Progenitor cell of endocrine pancreas (in vitro differentiated cells): ENCODE measurements around the gene VEPH1. TPM values are rescaled to one million over a fixed set of nuclear protein-coding genes. Genes with fewer than 3 reads are reported as not detected.

ENCODE experiments used
- DNase-seq: peaks from one replicate; pipeline ENCODE4 v3.0.0; 2021; ENCODE audit warnings: low spot score; ENCODE audit not compliant: unreplicated experiment
- H3K27ac Mint-ChIP-seq: 2 replicates; pipeline ENCODE4 v1.8.0; 2021; ENCODE audit warnings: mild to moderate bottlenecking, moderate library complexity, mixed read lengths
- H3K27me3 Mint-ChIP-seq: 2 replicates; pipeline ENCODE4 v1.8.0; 2021; ENCODE audit warnings: mixed read lengths
- H3K36me3 Mint-ChIP-seq: 2 replicates; pipeline ENCODE4 v1.8.0; 2022; ENCODE audit warnings: mixed read lengths; ENCODE audit not compliant: insufficient read depth
- H3K4me1 Mint-ChIP-seq: 2 replicates; pipeline ENCODE4 v1.8.0; 2021; ENCODE audit warnings: low read depth, mixed read lengths
- H3K4me3 Mint-ChIP-seq: 2 replicates; pipeline ENCODE4 v1.8.0; 2021; ENCODE audit warnings: low read depth, mild to moderate bottlenecking, moderate library complexity, mixed read lengths
- H3K9me3 Mint-ChIP-seq: 2 replicates; pipeline ENCODE4 v1.8.0; 2021; ENCODE audit warnings: low read depth, mixed read lengths
- total RNA-seq: library from RNA; stranded (reverse); gene quantifications from 2 replicates; pipeline ENCODE4 v1.2.1, GENCODE V29; 2021
- TF ChIP-seq, protein P1 (sequence below): fragments of 200-600 bp; sonication (generic); IDR thresholded peaks from one replicate; pipeline ENCODE4 v1.5.0; 2021; ENCODE audit warnings: antibody characterized with exemption, mild to moderate bottlenecking; ENCODE audit not compliant: unreplicated experiment

Gene VEPH1
- total RNA-seq, 1 donor from 2014 or later, result 12.3 TPM

DNA sequence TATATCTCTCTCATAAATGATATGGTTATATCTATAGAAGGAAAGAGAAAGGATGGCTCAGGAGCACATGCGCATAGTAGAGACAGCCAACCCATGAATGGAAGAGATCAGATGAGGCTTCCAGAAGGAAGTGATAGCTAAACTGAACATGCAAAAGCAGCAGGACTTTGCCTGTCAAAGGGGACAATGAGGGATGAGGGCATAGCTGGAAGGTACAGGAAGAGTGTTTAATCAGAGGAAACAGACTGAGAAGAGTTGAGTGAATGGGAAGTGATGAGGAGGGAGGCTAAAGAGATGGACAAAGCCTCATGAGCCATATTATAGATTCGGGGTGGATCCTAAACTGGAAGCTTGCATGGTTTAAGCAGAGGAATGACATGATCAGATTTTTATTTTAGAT is 26.5 kb upstream of the VEPH1 start:
- H3K4me1 Mint-ChIP-seq, result peaks cover 2% of the 10 kb centered on the region
- H3K4me3 Mint-ChIP-seq, result no peak overlapping the region
- DNase-seq, result no peak
- TF ChIP-seq, protein P1, sequence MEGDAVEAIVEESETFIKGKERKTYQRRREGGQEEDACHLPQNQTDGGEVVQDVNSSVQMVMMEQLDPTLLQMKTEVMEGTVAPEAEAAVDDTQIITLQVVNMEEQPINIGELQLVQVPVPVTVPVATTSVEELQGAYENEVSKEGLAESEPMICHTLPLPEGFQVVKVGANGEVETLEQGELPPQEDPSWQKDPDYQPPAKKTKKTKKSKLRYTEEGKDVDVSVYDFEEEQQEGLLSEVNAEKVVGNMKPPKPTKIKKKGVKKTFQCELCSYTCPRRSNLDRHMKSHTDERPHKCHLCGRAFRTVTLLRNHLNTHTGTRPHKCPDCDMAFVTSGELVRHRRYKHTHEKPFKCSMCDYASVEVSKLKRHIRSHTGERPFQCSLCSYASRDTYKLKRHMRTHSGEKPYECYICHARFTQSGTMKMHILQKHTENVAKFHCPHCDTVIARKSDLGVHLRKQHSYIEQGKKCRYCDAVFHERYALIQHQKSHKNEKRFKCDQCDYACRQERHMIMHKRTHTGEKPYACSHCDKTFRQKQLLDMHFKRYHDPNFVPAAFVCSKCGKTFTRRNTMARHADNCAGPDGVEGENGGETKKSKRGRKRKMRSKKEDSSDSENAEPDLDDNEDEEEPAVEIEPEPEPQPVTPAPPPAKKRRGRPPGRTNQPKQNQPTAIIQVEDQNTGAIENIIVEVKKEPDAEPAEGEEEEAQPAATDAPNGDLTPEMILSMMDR, result no peak
- H3K36me3 Mint-ChIP-seq, result no peaks in the 10 kb centered on the region
- no peaks in the 10 kb centered on the region for H3K9me3 Mint-ChIP-seq
- no peaks in the 10 kb centered on the region for H3K27me3 Mint-ChIP-seq
- no peak overlapping the region for H3K27ac Mint-ChIP-seq

DNA sequence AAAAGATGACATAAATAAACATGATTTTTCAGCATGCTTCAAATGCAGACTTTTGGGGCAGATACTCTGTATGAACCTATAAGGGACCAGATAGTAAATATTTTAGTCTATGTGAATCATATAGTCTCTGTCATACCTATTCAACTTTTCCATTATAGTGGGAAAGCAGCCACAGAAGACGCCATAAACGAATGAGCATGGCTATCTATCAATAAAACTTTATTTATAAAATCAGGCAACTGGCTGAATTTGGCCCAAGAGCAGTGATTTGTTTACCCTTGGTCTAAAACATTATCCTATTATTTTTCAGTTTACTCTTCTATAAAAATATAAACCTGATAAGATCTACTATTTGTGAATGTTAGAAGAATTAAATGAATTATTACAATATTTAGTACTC is 25.9 kb upstream of the VEPH1 start:
- Mint-ChIP-seq H3K9me3 (peaks cover under 1% of the 10 kb centered on the region), H3K27ac (no peak overlapping the region), H3K4me1 (peaks cover 2% of the 10 kb centered on the region), H3K27me3 (no peaks in the 10 kb centered on the region), H3K4me3 (no peak overlapping the region), H3K36me3 (no peaks in the 10 kb centered on the region)
- TF ChIP-seq, protein P1, result no peak
- DNase-seq, result no peak

GRCh38 chr3:157527131-157527881 is 24.1 kb upstream of the VEPH1 start:
- H3K27ac Mint-ChIP-seq, result no peak overlapping the region
- no peak overlapping the region for H3K4me3 Mint-ChIP-seq
- H3K27me3 Mint-ChIP-seq, result no peaks in the 10 kb centered on the region
- H3K36me3 Mint-ChIP-seq, result no peaks in the 10 kb centered on the region
- H3K9me3 Mint-ChIP-seq, result peaks cover 5% of the 10 kb centered on the region
- peaks cover 9% of the 10 kb centered on the region for H3K4me1 Mint-ChIP-seq
- TF ChIP-seq, protein P1, result no peak
- no peak for DNase-seq

GRCh38 chr3:157526036-157526435 is 22.8 kb upstream of the VEPH1 start:
- Mint-ChIP-seq H3K9me3 (peaks cover 5% of the 10 kb centered on the region), H3K4me3 (no peak overlapping the region), H3K27ac (no peak overlapping the region), H3K4me1 (peaks cover 10% of the 10 kb centered on the region), H3K36me3 (no peaks in the 10 kb centered on the region), H3K27me3 (no peaks in the 10 kb centered on the region)
- no peak for DNase-seq
- TF ChIP-seq, protein P1, result no peak

DNA sequence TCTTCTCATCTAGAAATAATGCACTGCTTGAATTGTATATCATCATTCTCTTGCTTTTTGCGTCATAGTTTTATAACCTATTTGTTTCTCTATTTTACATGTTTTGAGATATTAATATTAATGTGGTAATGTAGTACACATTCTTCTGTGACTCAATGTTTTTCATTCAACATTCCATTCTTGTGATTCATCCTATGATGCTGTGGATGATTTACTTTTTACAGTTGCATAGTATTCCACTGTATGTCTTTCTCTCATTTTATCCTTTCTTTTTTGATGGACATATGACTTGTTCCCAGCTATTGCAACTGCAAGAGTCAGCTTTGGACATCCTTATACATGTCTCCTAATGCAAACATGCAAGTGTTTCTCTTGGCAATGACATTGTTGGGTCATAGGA is 20.6 kb upstream of the VEPH1 start:
- DNase-seq, result no peak
- Mint-ChIP-seq H3K36me3 (peaks cover 2% of the 10 kb centered on the region), H3K4me3 (no peak overlapping the region), H3K27ac (no peak overlapping the region), H3K9me3 (peaks cover 7% of the 10 kb centered on the region), H3K4me1 (peaks cover 14% of the 10 kb centered on the region), H3K27me3 (no peaks in the 10 kb centered on the region)
- TF ChIP-seq, protein P1, result no peak
